GM12801 (cell line): ENCODE results near the gene G3BP1.

Source experiments
- TF ChIP-seq, protein P1 (sequence below): IDR thresholded peaks from one replicate; pipeline ENCODE4 v1.5.1; 2011; ENCODE audit warnings: control low read depth; ENCODE audit not compliant: insufficient read length; ENCODE audit errors: extremely low read depth

The G3BP1 gene

DNA sequence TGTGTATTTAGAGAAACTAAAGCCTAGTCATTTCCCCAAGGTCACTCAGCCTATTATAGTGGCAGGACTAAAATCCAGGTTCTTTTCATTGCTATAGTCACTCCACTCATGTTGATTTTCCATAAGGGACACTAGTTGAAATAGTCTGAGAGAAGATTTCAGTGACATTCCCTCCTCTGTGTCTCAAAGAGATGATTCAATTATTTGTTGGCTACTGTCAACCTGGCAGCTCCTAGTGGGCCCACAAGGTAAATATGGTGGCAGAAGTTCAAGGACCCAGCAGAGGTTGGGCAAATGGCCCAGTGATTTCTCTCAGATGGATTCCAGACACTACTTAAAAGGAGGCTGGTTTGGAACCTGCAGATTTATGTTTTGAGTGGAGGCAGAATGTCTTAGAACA is 48.1 kb downstream of the G3BP1 start:
- TF ChIP-seq, protein P1, sequence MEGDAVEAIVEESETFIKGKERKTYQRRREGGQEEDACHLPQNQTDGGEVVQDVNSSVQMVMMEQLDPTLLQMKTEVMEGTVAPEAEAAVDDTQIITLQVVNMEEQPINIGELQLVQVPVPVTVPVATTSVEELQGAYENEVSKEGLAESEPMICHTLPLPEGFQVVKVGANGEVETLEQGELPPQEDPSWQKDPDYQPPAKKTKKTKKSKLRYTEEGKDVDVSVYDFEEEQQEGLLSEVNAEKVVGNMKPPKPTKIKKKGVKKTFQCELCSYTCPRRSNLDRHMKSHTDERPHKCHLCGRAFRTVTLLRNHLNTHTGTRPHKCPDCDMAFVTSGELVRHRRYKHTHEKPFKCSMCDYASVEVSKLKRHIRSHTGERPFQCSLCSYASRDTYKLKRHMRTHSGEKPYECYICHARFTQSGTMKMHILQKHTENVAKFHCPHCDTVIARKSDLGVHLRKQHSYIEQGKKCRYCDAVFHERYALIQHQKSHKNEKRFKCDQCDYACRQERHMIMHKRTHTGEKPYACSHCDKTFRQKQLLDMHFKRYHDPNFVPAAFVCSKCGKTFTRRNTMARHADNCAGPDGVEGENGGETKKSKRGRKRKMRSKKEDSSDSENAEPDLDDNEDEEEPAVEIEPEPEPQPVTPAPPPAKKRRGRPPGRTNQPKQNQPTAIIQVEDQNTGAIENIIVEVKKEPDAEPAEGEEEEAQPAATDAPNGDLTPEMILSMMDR: no peak

DNA sequence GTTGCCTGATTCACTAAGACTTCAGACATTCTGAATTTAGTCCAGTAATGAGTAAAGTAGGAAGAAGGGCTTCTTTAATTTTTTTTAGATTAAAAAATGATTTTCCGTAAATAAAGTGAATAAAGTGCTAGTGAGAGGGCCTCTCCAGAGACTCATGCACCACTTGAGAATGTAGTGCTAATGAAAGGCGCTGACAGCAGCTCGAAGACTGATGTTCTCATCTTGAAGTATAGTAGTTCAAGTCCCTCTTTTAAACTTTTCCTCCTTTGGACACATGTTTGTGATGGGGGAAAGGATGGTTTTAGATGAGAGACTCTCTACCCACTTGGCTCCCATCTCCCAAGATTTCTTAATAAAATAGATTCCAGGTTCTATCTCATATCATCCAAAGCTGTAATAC is 48.5 kb downstream of the G3BP1 start:
- TF ChIP-seq, protein P1: no peak

DNA sequence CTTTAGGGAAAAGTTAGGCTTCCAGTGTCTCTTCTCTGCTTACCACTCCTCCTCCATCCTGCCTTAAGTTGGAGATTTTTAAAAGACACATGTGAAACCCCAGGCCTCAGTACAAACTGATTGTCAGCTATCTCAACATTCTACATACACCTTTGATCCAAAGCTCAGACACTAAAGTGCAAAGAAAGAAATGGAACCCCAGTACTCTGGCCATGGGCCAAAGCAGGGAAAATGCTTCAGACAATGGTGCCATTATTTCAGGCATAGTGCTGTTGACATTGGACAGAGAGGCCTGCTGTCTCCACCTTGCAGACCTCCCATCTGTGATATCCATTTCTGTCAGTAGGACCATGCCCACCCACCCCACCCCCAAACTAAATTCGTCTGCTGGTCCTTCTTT is 49.1 kb downstream of the G3BP1 start:
- TF ChIP-seq, protein P1: no peak

DNA sequence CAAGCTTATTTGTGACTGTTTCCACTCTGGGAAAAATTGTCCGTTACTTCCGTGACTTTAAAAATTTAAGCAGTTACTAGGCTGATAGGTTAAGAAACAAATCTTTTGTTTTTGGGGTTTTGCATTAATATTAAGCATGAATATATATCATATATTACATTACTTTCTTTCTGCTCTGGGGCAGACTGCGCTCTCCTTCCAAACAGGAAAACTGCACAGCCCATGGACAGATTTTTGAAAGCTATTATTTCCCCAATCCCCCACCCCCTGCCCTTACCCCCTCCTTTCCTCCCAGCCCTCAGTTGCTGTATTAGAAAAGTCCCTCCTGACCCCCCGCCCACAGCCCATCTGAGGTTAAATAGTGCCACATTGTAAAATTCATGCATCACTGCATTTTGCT is 50.4 kb downstream of the G3BP1 start:
- TF ChIP-seq, protein P1: no peak

DNA sequence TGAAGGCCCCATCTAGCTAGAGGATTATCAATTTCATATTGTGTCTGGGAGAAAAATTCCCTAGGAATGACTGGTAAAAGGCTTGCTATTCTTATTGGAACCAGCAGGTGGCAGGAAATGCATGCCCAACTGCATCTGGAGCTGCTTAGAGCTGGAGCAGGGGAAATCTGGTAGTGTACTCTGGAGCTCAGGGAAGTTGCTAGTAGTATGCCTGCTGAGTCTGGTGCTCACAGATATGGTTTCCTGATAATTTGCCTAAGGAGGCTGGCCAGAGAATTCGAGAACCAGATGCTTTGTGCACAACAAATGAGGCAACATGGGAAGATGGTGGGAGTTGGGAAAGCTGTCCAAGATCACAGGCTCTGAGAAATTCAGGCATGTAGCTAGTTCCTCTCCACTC is 53.7 kb downstream of the G3BP1 start:
- TF ChIP-seq, protein P1: no peak

DNA sequence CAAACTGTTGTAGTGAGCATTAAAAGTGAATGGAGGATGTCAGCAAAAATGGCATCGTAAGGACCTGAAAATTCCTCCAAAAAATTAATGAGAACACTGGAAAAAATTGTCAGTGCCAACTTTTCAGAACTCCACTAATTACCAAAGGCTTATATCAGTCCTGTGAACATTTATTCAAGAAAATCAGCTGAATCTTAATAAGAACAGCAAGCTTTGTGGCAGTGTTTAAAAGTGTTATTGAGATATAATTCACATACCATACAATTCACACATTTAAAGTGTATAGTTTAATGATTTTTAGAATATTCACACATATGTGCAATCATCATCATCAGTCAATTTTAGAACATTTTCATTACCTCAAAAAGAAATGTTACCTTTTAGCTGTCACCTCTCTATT is 57.6 kb downstream of the G3BP1 start:
- TF ChIP-seq, protein P1: no peak

DNA sequence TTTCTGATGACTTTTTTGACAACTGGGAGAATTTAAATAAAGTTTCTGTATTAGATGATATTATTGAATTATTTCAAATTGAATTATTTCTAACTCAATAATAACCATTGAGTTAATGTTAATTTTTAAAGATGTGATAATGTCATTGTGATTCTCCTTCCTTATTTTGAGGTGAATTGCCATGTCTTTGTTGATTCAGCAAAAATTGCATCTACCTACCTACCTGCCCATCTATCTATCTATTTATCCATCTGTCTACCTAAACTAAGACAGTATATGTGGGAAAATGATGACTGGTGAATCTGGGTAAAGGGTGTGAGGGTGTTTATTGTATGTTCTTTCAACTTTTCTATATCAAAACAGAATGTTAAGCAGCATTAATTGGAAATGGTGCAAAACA is 75.0 kb downstream of the G3BP1 start:
- TF ChIP-seq, protein P1: no peak

DNA sequence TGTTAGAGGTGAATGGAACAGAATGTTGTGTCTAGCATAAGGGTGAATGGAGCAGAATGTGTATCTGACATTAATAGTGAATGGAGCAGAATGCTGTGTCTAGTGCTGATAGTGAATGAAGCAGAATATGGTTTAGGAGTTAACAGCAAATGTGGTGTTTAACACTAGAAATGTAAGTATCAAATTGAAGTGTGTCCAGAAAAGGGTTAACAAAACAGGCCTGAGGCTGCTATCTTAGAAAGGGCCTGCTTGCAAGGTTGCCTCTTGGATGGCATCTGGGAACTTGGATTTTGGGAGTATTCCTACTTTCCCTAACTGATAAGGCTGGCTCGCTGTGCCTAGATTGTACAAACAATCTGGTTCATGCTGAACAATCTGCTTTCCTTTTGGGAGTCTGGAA is 76.1 kb downstream of the G3BP1 start:
- TF ChIP-seq, protein P1: no peak
